DMS153 (cell line): Measurements from ENCODE around the gene TBCA.

Experiments
- DNase-seq: peaks from one replicate; lab custom pipeline; 2025; lab: John Stamatoyannopoulos, UW

TBCA gene

GRCh38 chr5:77775790-77776553 lies at the start of gene TBCA:
TBCA (minus strand) TSS chr5:77776339; CDS start chr5:77776257, 82 bp downstream.
- peak; percentile 67 for DNase-seq

GRCh38 chr5:77824981-77825380 lies 48.8 kb upstream of the TBCA start:
- DNase-seq, result no peak

GRCh38 chr5:77816686-77817085 lies 40.5 kb upstream of the TBCA start:
- DNase-seq, result no peak

GRCh38 chr5:77812926-77813589 lies 36.9 kb upstream of the TBCA start:
- no peak for DNase-seq

GRCh38 chr5:77806213-77806843 lies 30.2 kb upstream of the TBCA start:
- DNase-seq, result peak; percentile 0

GRCh38 chr5:77798456-77798855 lies 22.3 kb upstream of the TBCA start:
- DNase-seq, result no peak

GRCh38 chr5:77797136-77797535 lies 21.0 kb upstream of the TBCA start:
- no peak for DNase-seq

GRCh38 chr5:77795846-77796245 lies 19.7 kb upstream of the TBCA start:
- no peak for DNase-seq

GRCh38 chr5:77795268-77795667 lies 19.1 kb upstream of the TBCA start:
- no peak for DNase-seq

GRCh38 chr5:77791926-77792325 lies 15.8 kb upstream of the TBCA start:
- no peak for DNase-seq

- DNase-seq, result no peak
These were observed 15.2 kb upstream of the TBCA start for GRCh38 chr5:77791356-77791755.

GRCh38 chr5:77785229-77785628 lies 9.1 kb upstream of the TBCA start:
- DNase-seq, result no peak

- no peak for DNase-seq
These were observed 8.6 kb upstream of the TBCA start for GRCh38 chr5:77784735-77785134.

GRCh38 chr5:77781076-77781475 lies 4.9 kb upstream of the TBCA start:
- DNase-seq, result no peak

- DNase-seq, result no peak
These were observed 2.8 kb upstream of the TBCA start for GRCh38 chr5:77778881-77779438.

- DNase-seq, result no peak
These were observed 2.3 kb upstream of the TBCA start for GRCh38 chr5:77778398-77778797.

- no peak for DNase-seq
These were observed 1.8 kb upstream of the TBCA start for GRCh38 chr5:77777911-77778310.

GRCh38 chr5:77777281-77777892 lies 1.2 kb upstream of the TBCA start:
- no peak for DNase-seq

GRCh38 chr5:77776554-77777206 lies 541 bp upstream of the TBCA start:
- DNase-seq, result no peak

GRCh38 chr5:77774981-77775789 lies 954 bp downstream of the TBCA start:
- DNase-seq, result no peak

- no peak for DNase-seq
These were observed 2.3 kb downstream of the TBCA start for GRCh38 chr5:77773734-77774280.
